HCT116 (cell line): ENCODE results near the gene BACE1. TPM values are rescaled to one million over a fixed set of nuclear protein-coding genes. Genes with fewer than 3 reads are reported as not detected.

Experiments
- ATAC-seq: fragments of 200-7000 bp; cut with Tn5 transposase; 2 replicates; pipeline ENCODE4 v1.9.1; 2020; ENCODE audit warnings: mild to moderate bottlenecking, moderate library complexity
- BruUV-seq: library from RNA; stranded (reverse); fragments of 400-500 nt; replicated peaks from 2 replicates; lab custom pipeline; 2021; lab: Mats Ljungman, UMichigan
- CTCF ChIA-PET: fragments of 300-600 bp; sonication (Branson Sonifier 250); formaldehyde crosslinking; loops from one replicate; lab custom pipeline; 2021; ENCODE audit warnings: antibody characterized with exemption; lab: Charles Lee
- POLR2A ChIA-PET: fragments of 300-600, 350-600 bp; sonication (Branson Sonifier 250); formaldehyde crosslinking; loops from one replicate; lab custom pipeline; 2021; ENCODE audit warnings: antibody characterized with exemption; lab: Charles Lee
- RAD21 ChIA-PET, 2 experiments: fragments of 300-600 bp; sonication (Branson Sonifier 250); formaldehyde crosslinking; loops; one replicate each; lab custom pipeline; 2023; ENCODE audit warnings: low total read pairs in 2 of 2; ENCODE audit not compliant: uncharacterized antibody in 2 of 2, unreplicated experiment in 2 of 2, low non-redundant PET in 1 of 2; lab: Charles Lee
- DNase-seq: peaks from one replicate; pipeline ENCODE4 v3.0.0-alpha.2; 2010; ENCODE audit warnings: low read depth, low spot score
- H2AFZ ChIP-seq: fragments of 200-600 bp; shearing (Covaris generic), sonication (generic); 2 replicates; pipeline ENCODE4 v1.6.1; 2017; ENCODE audit warnings: low read depth, mixed run types, mixed read lengths, antibody characterized with exemption, low read length; ENCODE audit not compliant: poor library complexity, severe bottlenecking
- H3K27ac ChIP-seq: 2 replicates; pipeline ENCODE4 v1.5.1; 2012; ENCODE audit warnings: low read depth, low read length
- H3K27me3 ChIP-seq: fragments of 200-600 bp; sonication (generic); 2 replicates; pipeline ENCODE4 v1.6.1; 2016; ENCODE audit warnings: mixed run types, low read length, mixed read lengths; ENCODE audit not compliant: insufficient read depth
- H3K36me3 ChIP-seq, 2 experiments: fragments of 200-500 bp in 1 of 2; fragments of 200-600 bp in 1 of 2; sonication (Bioruptor generic) in 1 of 2; sonication (generic) in 1 of 2; 2 replicates each; pipeline versions ENCODE4 v1.5.1 to v1.6.1; 2014 to 2016; ENCODE audit warnings: low read length in 2 of 2, inconsistent platforms in 1 of 2, mixed read lengths in 1 of 2, mixed run types in 1 of 2; ENCODE audit not compliant: insufficient read depth in 2 of 2, control insufficient read depth in 1 of 2
- H3K4me1 ChIP-seq, 2 experiments: fragments of 200-600 bp in 1 of 2; sonication (generic) in 1 of 2; 2 replicates each; pipeline versions ENCODE4 v1.5.1 to v1.6.1; 2012 to 2017; ENCODE audit warnings: low read length in 2 of 2, inconsistent platforms in 1 of 2, mild to moderate bottlenecking in 1 of 2, mixed read lengths in 1 of 2, mixed run types in 1 of 2, moderate library complexity in 1 of 2; ENCODE audit not compliant: insufficient read depth in 2 of 2, control insufficient read depth in 1 of 2
- H3K4me2 ChIP-seq: fragments of 200-600 bp; sonication (generic); 2 replicates; pipeline ENCODE4 v1.6.1; 2017; ENCODE audit warnings: mixed run types, low read length, mixed read lengths
- H3K4me3 ChIP-seq, 2 experiments: fragments of 200-600 bp in 1 of 2; sonication (generic) in 1 of 2; replicated peaks in 1 of 2; 2 replicates each; pipeline ENCODE4 v1.5.1; 2011 to 2016; ENCODE audit warnings: low read length in 2 of 2, control low read depth in 1 of 2, low read depth in 1 of 2, mild to moderate bottlenecking in 1 of 2, mixed read lengths in 1 of 2, mixed run types in 1 of 2
- H3K79me2 ChIP-seq: fragments of 200-600 bp; sonication (generic); 2 replicates; pipeline ENCODE4 v1.6.1; 2017; ENCODE audit warnings: mild to moderate bottlenecking, mixed run types, low read length, moderate library complexity, mixed read lengths; ENCODE audit not compliant: insufficient read depth
- H3K9ac ChIP-seq: fragments of 200-600 bp; sonication (generic); 2 replicates; pipeline ENCODE4 v1.6.1; 2016; ENCODE audit warnings: low read length, mixed read lengths
- H3K9me2 ChIP-seq: fragments of 200-600 bp; sonication (generic), shearing (Covaris generic); 2 replicates; pipeline ENCODE4 v1.6.1; 2017; ENCODE audit warnings: mixed run types, mild to moderate bottlenecking, moderate library complexity; ENCODE audit not compliant: insufficient read depth
- H3K9me3 ChIP-seq, 2 experiments: fragments of 200-500 bp in 1 of 2; fragments of 200-600 bp in 1 of 2; sonication (Bioruptor generic) in 1 of 2; sonication (generic) in 1 of 2; 2 replicates each; pipeline ENCODE4 v1.6.1; 2014 to 2017; ENCODE audit warnings: low read length in 2 of 2, mixed read lengths in 2 of 2, inconsistent platforms in 1 of 2, low read depth in 1 of 2, mild to moderate bottlenecking in 1 of 2, mixed run types in 1 of 2, moderate library complexity in 1 of 2; ENCODE audit not compliant: control insufficient read depth in 1 of 2, insufficient read depth in 1 of 2
- H4K20me1 ChIP-seq: fragments of 200-600 bp; sonication (generic), shearing (Covaris generic); 2 replicates; pipeline ENCODE4 v1.6.1; 2017; ENCODE audit warnings: mixed run types, mild to moderate bottlenecking, moderate library complexity; ENCODE audit not compliant: insufficient read depth
- EZH2phosphoT487 ChIP-seq: fragments of 200-600 bp; IDR thresholded peaks from 2 replicates; pipeline ENCODE4 v1.6.1; 2018; ENCODE audit warnings: antibody characterized with exemption, borderline replicate concordance
- JUND ChIP-seq: IDR thresholded peaks from 2 replicates; pipeline ENCODE4 v1.6.1; 2012
- POLR2AphosphoS5 ChIP-seq: IDR thresholded peaks from 2 replicates; pipeline ENCODE4 v1.6.1; 2011; ENCODE audit warnings: mild to moderate bottlenecking, low read depth, low read length, moderate library complexity
- TCF7L2 ChIP-seq: IDR thresholded peaks from 2 replicates; pipeline ENCODE4 v1.7.0; 2011; ENCODE audit warnings: borderline replicate concordance, inconsistent platforms; ENCODE audit not compliant: insufficient read depth, insufficient read length; ENCODE audit errors: extremely low read depth
- YY1 ChIP-seq: IDR thresholded peaks from 2 replicates; pipeline ENCODE4 v1.6.1; 2011; ENCODE audit warnings: low read length, low read depth, moderate library complexity, mild to moderate bottlenecking; ENCODE audit not compliant: insufficient replicate concordance; ENCODE audit errors: extremely low read depth
- ZFX ChIP-seq: fragments of 450-650 bp; IDR thresholded peaks from 2 replicates; pipeline ENCODE4 v1.6.1; 2017
- intact Hi-C: fragments of 100-400 bp; cut with micrococcal nuclease; formaldehyde crosslinking; loops from 2 replicates; pipeline ENCODE4 v1.10.0; 2022
- total RNA-seq: library from RNA; stranded (reverse); gene quantifications from one replicate; pipeline ENCODE4 v1.2.1, GENCODE V29; 2021; ENCODE audit not compliant: unreplicated experiment
- TF ChIP-seq, protein P1 (sequence below), 3 experiments: fragments of 200-600 bp in 1 of 3; sonication (generic) in 1 of 3; IDR thresholded peaks in 2 of 3; conservative IDR thresholded peaks in 1 of 3; 2 replicates each; pipeline ENCODE4 v1.5.1; 2012 to 2017; ENCODE audit warnings: low read depth in 2 of 3, low read length in 2 of 3, antibody characterized with exemption in 1 of 3, borderline replicate concordance in 1 of 3, control low read depth in 1 of 3, mild to moderate bottlenecking in 1 of 3, mixed read lengths in 1 of 3, mixed run types in 1 of 3, moderate library complexity in 1 of 3; ENCODE audit not compliant: insufficient read depth in 1 of 3
- TF ChIP-seq, protein P2 (sequence below): IDR thresholded peaks from 2 replicates; pipeline ENCODE4 v1.6.1; 2012
- TF ChIP-seq, protein P3 (sequence below): IDR thresholded peaks from 2 replicates; pipeline ENCODE4 v1.6.1; 2012; ENCODE audit warnings: low read depth
- TF ChIP-seq, protein P4 (sequence below): IDR thresholded peaks from 2 replicates; pipeline ENCODE4 v1.6.1; 2012

BACE1 gene
- total RNA-seq, 1 experiment from 2014 or later = 8.5 TPM

DNA sequence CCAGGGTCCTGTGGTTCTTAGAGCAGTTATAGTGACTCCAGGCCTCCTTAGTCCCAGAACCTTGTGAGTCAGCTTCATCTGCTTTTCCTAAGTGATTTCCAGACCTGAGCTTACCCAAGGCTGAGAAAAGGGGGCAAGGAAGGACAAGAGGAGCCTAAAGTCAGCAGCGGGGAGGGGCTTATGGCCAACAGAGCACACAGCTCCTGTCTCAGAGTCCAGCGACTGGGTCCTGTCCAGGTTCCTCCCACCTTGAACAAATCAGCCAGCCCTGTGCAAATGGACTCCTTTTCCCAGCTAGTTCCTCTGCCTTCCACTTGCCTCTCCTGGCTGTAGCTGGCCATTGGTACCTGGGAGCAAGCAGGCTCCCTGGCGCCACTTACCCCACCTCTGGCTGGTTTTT lies 10.9 kb downstream of the BACE1 start:
- DNase-seq = no peak
- no peaks in the 10 kb centered on the region for H4K20me1 ChIP-seq
- TF ChIP-seq, protein P1, sequence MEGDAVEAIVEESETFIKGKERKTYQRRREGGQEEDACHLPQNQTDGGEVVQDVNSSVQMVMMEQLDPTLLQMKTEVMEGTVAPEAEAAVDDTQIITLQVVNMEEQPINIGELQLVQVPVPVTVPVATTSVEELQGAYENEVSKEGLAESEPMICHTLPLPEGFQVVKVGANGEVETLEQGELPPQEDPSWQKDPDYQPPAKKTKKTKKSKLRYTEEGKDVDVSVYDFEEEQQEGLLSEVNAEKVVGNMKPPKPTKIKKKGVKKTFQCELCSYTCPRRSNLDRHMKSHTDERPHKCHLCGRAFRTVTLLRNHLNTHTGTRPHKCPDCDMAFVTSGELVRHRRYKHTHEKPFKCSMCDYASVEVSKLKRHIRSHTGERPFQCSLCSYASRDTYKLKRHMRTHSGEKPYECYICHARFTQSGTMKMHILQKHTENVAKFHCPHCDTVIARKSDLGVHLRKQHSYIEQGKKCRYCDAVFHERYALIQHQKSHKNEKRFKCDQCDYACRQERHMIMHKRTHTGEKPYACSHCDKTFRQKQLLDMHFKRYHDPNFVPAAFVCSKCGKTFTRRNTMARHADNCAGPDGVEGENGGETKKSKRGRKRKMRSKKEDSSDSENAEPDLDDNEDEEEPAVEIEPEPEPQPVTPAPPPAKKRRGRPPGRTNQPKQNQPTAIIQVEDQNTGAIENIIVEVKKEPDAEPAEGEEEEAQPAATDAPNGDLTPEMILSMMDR (IDR thresholded peaks at IDR 0.05 in 2 of 3, conservative IDR thresholded peaks at IDR 0.05 in 1 of 3; ENCODE audit: borderline replicate concordance in 1 of 3, insufficient read depth in 1 of 3, low read depth in 2 of 3, low read length in 2 of 3) = no peak
- TF ChIP-seq JUND = no peak
- TF ChIP-seq ZFX = no peak
- TF ChIP-seq YY1 = no peak
- TF ChIP-seq, protein P2, sequence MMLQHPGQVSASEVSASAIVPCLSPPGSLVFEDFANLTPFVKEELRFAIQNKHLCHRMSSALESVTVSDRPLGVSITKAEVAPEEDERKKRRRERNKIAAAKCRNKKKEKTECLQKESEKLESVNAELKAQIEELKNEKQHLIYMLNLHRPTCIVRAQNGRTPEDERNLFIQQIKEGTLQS = no peak
- TF ChIP-seq TCF7L2 = no peak
- no peak for TF ChIP-seq POLR2AphosphoS5
- TF ChIP-seq, protein P3, sequence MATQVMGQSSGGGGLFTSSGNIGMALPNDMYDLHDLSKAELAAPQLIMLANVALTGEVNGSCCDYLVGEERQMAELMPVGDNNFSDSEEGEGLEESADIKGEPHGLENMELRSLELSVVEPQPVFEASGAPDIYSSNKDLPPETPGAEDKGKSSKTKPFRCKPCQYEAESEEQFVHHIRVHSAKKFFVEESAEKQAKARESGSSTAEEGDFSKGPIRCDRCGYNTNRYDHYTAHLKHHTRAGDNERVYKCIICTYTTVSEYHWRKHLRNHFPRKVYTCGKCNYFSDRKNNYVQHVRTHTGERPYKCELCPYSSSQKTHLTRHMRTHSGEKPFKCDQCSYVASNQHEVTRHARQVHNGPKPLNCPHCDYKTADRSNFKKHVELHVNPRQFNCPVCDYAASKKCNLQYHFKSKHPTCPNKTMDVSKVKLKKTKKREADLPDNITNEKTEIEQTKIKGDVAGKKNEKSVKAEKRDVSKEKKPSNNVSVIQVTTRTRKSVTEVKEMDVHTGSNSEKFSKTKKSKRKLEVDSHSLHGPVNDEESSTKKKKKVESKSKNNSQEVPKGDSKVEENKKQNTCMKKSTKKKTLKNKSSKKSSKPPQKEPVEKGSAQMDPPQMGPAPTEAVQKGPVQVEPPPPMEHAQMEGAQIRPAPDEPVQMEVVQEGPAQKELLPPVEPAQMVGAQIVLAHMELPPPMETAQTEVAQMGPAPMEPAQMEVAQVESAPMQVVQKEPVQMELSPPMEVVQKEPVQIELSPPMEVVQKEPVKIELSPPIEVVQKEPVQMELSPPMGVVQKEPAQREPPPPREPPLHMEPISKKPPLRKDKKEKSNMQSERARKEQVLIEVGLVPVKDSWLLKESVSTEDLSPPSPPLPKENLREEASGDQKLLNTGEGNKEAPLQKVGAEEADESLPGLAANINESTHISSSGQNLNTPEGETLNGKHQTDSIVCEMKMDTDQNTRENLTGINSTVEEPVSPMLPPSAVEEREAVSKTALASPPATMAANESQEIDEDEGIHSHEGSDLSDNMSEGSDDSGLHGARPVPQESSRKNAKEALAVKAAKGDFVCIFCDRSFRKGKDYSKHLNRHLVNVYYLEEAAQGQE = no peak
- TF ChIP-seq, protein P4, sequence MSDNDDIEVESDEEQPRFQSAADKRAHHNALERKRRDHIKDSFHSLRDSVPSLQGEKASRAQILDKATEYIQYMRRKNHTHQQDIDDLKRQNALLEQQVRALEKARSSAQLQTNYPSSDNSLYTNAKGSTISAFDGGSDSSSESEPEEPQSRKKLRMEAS = no peak
- no peak for TF ChIP-seq EZH2phosphoT487
- intact Hi-C loops = no loop called here
- no peaks in the 10 kb centered on the region for H3K27me3 ChIP-seq
- H3K4me2 ChIP-seq = no peak overlapping the region
- RAD21 ChIA-PET = no interaction called here
- no peak overlapping the region for H3K27ac ChIP-seq
- CTCF ChIA-PET = no interaction called here
- BruUV-seq = no TSS peak
- no peaks in the 10 kb centered on the region for H3K9me3 ChIP-seq
- ATAC-seq = no peak
- H3K4me1 ChIP-seq = no peaks in the 10 kb centered on the region
- H3K9me2 ChIP-seq = no peaks in the 10 kb centered on the region
- POLR2A ChIA-PET = interaction anchor here (1.1 kb wide), 1 partner anchor 15 kb away, joined by 3 read pairs; no protein-coding TSS in a partner anchor
- H3K36me3 ChIP-seq = no peaks in the 10 kb centered on the region
- H3K79me2 ChIP-seq = no peaks in the 10 kb centered on the region
- H2AFZ ChIP-seq = no peak overlapping the region
- no peak overlapping the region for H3K4me3 ChIP-seq
- H3K9ac ChIP-seq = no peak overlapping the region
